ENCODE measurements around the gene ECM1.

Gene ECM1

GRCh38 chr1:150514913-150515327 is 7.0 kb downstream of the ECM1 start:
- DNase-seq (ENCODE audit: low read depth) = no peak
- TF ChIP-seq CTCF (conservative IDR thresholded peaks at IDR 0.05; ENCODE audit: control insufficient read depth, insufficient read depth, low read depth, low read length) = no peak
- peak overlapping the region; percentile 49 for H3K4me3 ChIP-seq (ENCODE audit: control insufficient read depth, low read depth, low read length)

GRCh38 chr1:150515328-150516049 is 7.6 kb downstream of the ECM1 start, which contains the start of gene FALEC:
Gene FALEC, plus strand, starts transcription at chr1:150515752.
- no peak for TF ChIP-seq CTCF (conservative IDR thresholded peaks at IDR 0.05; ENCODE audit: control insufficient read depth, insufficient read depth, low read depth, low read length)
- peak within 1 kb of the TSS; percentile 61 for H3K4me3 ChIP-seq (ENCODE audit: control insufficient read depth, low read depth, low read length)

GRCh38 chr1:150516050-150516591 is 8.2 kb downstream of the ECM1 start:
- peak overlapping the region; percentile 61 for H3K4me3 ChIP-seq (ENCODE audit: control insufficient read depth, low read depth, low read length)
- peak; percentile 22 for DNase-seq (ENCODE audit: low read depth)

More at GRCh38 chr1:150515328-150516049, 7.6 kb downstream of the ECM1 start, which contains the start of gene FALEC:
- peak; percentile 92 for DNase-seq (ENCODE audit: low read depth)

DNA sequence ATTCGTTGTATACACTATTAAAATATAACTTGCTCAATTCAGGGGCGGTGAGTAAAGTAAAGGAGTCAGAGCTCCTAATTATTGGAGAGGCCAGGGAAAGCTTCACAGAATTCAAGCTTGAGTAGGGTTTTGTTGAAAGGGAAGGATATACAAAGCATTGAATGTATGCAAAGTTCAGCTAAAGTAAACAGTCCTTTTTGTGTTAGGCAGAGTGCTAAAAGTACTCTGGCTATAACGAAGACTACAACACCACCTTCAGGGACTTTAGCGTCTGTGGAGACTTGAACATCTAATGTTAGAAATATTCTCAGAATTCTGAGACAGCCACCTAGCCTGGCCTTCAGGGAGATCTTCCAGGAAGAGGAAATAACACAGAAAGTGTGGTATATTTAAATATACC is 8.7 kb downstream of the ECM1 start:
- peak; percentile 18 for DNase-seq (ENCODE audit: low read depth)
- H3K4me3 ChIP-seq (ENCODE audit: control insufficient read depth, low read depth, low read length) = peak overlapping the region; percentile 61
- TF ChIP-seq CTCF (conservative IDR thresholded peaks at IDR 0.05; ENCODE audit: control insufficient read depth, insufficient read depth, low read depth, low read length) = no peak

More at GRCh38 chr1:150516050-150516591, 8.2 kb downstream of the ECM1 start:
- no peak for TF ChIP-seq CTCF (conservative IDR thresholded peaks at IDR 0.05; ENCODE audit: control insufficient read depth, insufficient read depth, low read depth, low read length)

- DNase-seq (ENCODE audit: low read depth) = no peak
- H3K4me3 ChIP-seq (ENCODE audit: control insufficient read depth, low read depth, low read length) = no peak overlapping the region
- TF ChIP-seq CTCF (conservative IDR thresholded peaks at IDR 0.05; ENCODE audit: control insufficient read depth, insufficient read depth, low read depth, low read length) = no peak
These were observed 13.5 kb downstream of the ECM1 start for GRCh38 chr1:150521196-150521968.

- no peak for DNase-seq (ENCODE audit: low read depth)
- no peak for TF ChIP-seq CTCF (conservative IDR thresholded peaks at IDR 0.05; ENCODE audit: control insufficient read depth, insufficient read depth, low read depth, low read length)
- no peak overlapping the region for H3K4me3 ChIP-seq (ENCODE audit: control insufficient read depth, low read depth, low read length)
These were observed 17.4 kb downstream of the ECM1 start for GRCh38 chr1:150525348-150525747.

Measured in fibroblast of mammary gland (primary cell).